ENCODE data around the gene ISLR. TPM values are rescaled to one million over a fixed set of nuclear protein-coding genes. Genes with fewer than 3 reads are reported as not detected.

ISLR gene
- total RNA-seq, 1 experiment from 2014 or later: 0.11 TPM

GRCh38 chr15:74167891-74168331 is 5.6 kb upstream of the ISLR start:
- Histone ChIP-seq H2BK20ac (ENCODE audit: low read depth, low read length, poor library complexity, severe bottlenecking) (no peak overlapping the region), H3K56ac (ENCODE audit: insufficient read length, low read depth, low read length) (no peak overlapping the region), H2BK12ac (ENCODE audit: insufficient read length, low read depth, low read length) (no peak overlapping the region), H3K79me1 (ENCODE audit: insufficient read depth, low read depth, low read length, poor library complexity, severe bottlenecking) (no peaks in the 10 kb centered on the region), H2AFZ (ENCODE audit: low read length) (no peak overlapping the region), H2AK5ac (ENCODE audit: insufficient read length, low read length) (no peak overlapping the region), H3K14ac (ENCODE audit: insufficient read depth, low read length) (no peak overlapping the region), H3K9me3 (ENCODE audit: control insufficient read depth, low read depth, low read length) (no peaks in the 10 kb centered on the region), H3K18ac (ENCODE audit: insufficient read length, low read depth, low read length) (no peak overlapping the region), H4K91ac (ENCODE audit: insufficient read length, low read depth, low read length) (no peak overlapping the region), H3K27me3 (ENCODE audit: insufficient read depth, low read length) (no peaks in the 10 kb centered on the region), H4K5ac (ENCODE audit: insufficient read length, low read depth, low read length) (no peak overlapping the region), H4K8ac (replicated peaks; ENCODE audit: insufficient read length, low read depth, low read length) (no peak overlapping the region), H3K79me2 (ENCODE audit: insufficient read depth, low read length) (no peaks in the 10 kb centered on the region), H3K27ac (ENCODE audit: insufficient read length, low read depth, low read length) (no peak overlapping the region), H2BK120ac (ENCODE audit: low read depth, low read length, poor library complexity, severe bottlenecking) (no peak overlapping the region), H3K4me1 (ENCODE audit: insufficient read depth, low read length) (no peaks in the 10 kb centered on the region), H3T11ph (ENCODE audit: low read length) (no peak overlapping the region), H3K4ac (ENCODE audit: low read depth, low read length) (no peak overlapping the region), H3K23me2 (ENCODE audit: insufficient read length, low read depth, low read length, poor library complexity, severe bottlenecking) (no peaks in the 10 kb centered on the region), H2BK15ac (ENCODE audit: low read depth, low read length) (no peak overlapping the region), H3K23ac (ENCODE audit: insufficient read length, low read depth, low read length) (no peak overlapping the region), H3K4me2 (ENCODE audit: insufficient read depth, insufficient read length, low read length) (no peak overlapping the region), H2BK5ac (ENCODE audit: insufficient read length, low read length) (no peak overlapping the region), H3K9ac (ENCODE audit: extremely low read depth, insufficient read length, low read length) (no peak overlapping the region), H4K20me1 (ENCODE audit: control insufficient read depth, insufficient read depth, insufficient read length) (no peaks in the 10 kb centered on the region)
- H3K27ac Mint-ChIP-seq: no peak overlapping the region
- H3K4me1 Mint-ChIP-seq: peaks cover 8 to 25% of the 10 kb centered on the region in 2 experiments; a peak in 3 of 4 replicates
- no CpG with 5 or more reads among the region's 4 CpGs for WGBS (ENCODE audit: extremely low coverage, insufficient read length, low lambda C conversion rate)
- peaks cover 2 to 3% of the 10 kb centered on the region in 2 experiments; a peak in 2 of 5 replicates for H3K9me3 Mint-ChIP-seq
- no peak for TF ChIP-seq CTCF (conservative IDR thresholded peaks at IDR 0.05)
- no peak overlapping the region for H3K4me3 Mint-ChIP-seq
- DNase-seq: peak; percentile 19
- H3K36me3 Mint-ChIP-seq (ENCODE audit: insufficient read depth in 1 of 3, low read depth in 3 of 3): no peaks in the 10 kb centered on the region
- H3K27me3 Mint-ChIP-seq (ENCODE audit: low read depth): peaks cover 43% of the 10 kb centered on the region

Data from H9 (cell line).